ENCODE measurements around the gene SOCS3.

SOCS3 gene

DNA sequence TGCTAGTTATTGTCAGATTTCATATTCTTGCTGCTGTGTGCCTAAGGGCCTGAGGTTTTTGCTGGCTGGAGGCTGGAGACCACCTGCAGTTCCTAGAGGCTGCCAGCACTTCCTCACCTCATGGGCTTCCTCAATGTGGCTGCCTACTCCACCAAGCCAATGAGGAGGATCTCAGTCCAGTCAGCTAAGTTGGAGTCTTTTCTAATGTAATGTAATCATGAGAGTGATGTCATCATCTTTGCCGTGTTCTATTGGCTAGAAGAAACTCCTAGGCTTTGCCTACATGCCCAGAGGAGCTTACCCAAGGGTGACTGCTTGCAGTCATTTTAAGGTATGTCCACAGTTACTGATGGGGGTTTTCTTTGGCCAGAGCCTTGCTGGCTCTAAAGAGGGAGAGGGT lies 53.0 kb downstream of the SOCS3 start:
- no peak for DNase-seq (ENCODE audit: low read depth)
- TF ChIP-seq, protein P1, sequence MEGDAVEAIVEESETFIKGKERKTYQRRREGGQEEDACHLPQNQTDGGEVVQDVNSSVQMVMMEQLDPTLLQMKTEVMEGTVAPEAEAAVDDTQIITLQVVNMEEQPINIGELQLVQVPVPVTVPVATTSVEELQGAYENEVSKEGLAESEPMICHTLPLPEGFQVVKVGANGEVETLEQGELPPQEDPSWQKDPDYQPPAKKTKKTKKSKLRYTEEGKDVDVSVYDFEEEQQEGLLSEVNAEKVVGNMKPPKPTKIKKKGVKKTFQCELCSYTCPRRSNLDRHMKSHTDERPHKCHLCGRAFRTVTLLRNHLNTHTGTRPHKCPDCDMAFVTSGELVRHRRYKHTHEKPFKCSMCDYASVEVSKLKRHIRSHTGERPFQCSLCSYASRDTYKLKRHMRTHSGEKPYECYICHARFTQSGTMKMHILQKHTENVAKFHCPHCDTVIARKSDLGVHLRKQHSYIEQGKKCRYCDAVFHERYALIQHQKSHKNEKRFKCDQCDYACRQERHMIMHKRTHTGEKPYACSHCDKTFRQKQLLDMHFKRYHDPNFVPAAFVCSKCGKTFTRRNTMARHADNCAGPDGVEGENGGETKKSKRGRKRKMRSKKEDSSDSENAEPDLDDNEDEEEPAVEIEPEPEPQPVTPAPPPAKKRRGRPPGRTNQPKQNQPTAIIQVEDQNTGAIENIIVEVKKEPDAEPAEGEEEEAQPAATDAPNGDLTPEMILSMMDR (IDR thresholded peaks at IDR 0.05; ENCODE audit: control insufficient read depth, extremely low read depth, insufficient read depth) = no peak
- no peak overlapping the region for H3K4me3 ChIP-seq (ENCODE audit: low read depth, low read length)

Data from LNCaP clone FGC (cell line).